ENCODE results near the gene ZNF831.

ZNF831 gene

DNA sequence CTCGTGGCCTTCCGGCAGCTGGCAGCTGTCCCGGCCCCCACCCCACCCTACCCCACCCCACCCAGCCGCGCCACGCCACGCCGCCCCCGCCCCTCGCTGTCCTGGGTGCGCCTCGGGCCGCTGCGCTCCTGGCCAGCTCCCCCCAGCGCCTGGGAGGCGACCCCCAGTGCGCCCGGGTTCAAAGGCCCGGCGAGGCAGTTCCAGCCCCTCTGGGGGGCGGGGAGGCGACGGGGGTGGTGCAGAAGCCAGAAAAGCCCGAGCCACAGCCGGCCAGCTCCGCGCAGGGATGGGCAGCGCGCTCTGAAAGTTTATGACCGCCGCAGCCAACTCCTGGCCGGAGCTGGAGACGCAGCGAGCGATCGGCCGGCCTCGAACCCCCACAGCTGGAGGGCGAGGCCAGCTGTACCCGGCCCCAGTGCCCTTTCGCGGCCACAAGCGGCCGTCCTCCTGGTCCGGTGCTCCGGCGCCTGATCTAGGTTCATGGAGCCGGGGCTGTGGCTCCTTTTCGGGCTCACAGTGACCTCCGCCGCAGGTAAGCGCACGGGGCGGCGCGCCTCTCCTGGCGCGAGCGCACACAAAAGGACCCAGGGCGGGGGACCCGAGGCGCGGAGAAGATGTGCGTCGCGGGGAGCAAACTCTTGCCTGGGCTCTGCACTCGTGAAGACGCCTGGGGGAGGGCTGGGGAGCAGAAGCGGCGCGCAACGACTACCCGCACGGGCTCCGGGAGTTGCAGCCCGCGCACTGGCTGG lies 136.9 kb downstream of the ZNF831 start, which contains the start of gene EDN3:
Gene EDN3, plus strand, starts transcription at position 279 of the 749 bp plus-strand sequence. Its CDS starts 202 bp downstream, at position 481.
- no peak for DNase-seq

DNA sequence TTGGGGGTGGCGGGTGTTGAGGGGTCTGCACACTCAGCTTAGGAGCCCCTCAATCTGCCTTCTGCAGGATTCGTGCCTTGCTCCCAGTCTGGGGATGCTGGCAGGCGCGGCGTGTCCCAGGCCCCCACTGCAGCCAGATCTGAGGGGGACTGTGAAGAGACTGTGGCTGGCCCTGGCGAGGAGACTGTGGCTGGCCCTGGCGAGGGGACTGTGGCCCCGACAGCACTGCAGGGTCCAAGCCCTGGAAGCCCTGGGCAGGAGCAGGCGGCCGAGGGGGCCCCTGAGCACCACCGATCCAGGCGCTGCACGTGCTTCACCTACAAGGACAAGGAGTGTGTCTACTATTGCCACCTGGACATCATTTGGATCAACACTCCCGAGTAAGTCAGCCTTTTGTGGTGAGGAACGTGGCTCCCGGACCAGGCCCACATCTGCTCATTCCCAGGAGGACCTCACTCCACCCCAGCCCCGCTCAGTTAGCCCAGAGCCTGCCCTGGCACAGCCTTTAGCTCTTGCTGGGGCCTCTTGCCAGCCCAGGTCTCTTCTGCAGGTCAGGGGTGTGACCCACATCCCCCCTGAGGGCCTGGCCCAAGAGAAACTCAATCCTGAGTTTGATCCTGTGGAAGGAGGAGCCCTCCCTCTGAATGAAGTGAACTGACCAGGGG lies 137.9 kb downstream of the ZNF831 start:
- DNase-seq, result no peak

DNA sequence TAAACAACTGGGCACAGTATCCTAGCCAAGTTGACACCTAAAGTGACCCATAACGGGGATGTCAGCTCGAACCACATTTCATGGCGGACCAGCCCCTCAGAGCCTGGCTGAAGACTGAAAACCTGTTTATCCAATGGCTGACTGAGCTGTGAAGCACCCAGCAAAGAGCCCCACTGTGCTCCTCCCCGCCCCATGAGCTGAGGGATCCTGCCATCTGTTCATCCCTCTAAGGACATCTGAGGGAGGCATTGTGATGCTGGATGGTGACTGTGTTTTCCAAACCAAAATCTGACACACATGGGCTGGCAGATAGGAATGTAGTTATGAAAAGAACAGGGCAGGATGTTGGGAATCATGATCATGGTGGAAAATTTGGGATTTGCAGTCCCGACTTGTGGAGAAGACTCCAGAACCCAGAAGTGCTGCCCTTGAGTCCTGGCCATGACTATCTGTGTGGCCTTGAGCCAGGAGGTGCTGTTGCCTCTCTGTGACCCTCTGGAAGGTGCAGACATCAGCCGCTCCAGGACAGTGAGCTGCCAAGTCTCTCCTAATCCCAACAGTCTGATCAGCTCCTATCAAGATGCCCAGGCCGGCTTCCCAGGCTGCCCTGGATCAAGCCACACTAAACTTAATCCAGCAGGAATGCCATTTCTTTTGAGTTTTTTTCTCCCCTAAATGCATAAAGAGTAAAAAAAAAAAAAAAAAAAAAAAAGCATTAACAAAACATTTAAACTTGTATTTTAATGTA lies 142.5 kb downstream of the ZNF831 start:
- no peak for DNase-seq

DNA sequence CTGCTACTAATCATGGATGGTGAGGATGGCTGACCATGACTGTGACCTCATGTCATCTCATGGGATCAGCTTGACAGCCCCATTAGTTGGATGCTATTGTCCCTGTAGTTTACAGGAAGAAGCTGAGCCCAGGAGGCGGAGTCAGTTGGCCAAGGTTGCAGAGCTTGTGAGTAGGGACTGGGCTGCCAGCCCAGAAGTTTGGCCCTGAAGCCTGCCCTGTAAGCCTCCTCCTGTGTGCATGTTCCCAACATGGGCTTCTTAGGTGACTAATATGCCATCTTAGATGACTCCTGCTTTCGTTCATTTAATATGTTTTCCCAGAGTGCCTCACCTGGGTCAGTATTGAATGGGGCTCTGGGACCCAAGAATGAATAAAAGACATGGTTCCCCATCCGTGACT lies 143.6 kb downstream of the ZNF831 start:
- DNase-seq, result no peak

Measured in amygdala (tissue), 56 donors.